PC-9 (cell line): ENCODE data around the gene CHPF2. TPM values are rescaled to one million over a fixed set of nuclear protein-coding genes. Genes with fewer than 3 reads are reported as not detected.

Source experiments
- BruUV-seq: library from RNA; stranded (reverse); fragments of 400-500 nt; replicated peaks from 2 replicates; lab custom pipeline; 2021; lab: Mats Ljungman, UMichigan
- CTCF ChIA-PET: fragments of 300-600 bp; sonication (Branson Sonifier 250); formaldehyde crosslinking; loops from one replicate; lab custom pipeline; 2022; ENCODE audit warnings: antibody characterized with exemption; lab: Charles Lee
- POLR2A ChIA-PET: fragments of 300-600 bp; sonication (Branson Sonifier 250); formaldehyde crosslinking; loops from one replicate; lab custom pipeline; 2022; ENCODE audit warnings: antibody characterized with exemption; ENCODE audit not compliant: unreplicated experiment; lab: Charles Lee
- DNase-seq, 2 experiments: peaks; one replicate each; pipeline versions ENCODE4 v3.0.0 to v3.0.0-alpha.2; 2015 to 2022; ENCODE audit warnings: mixed read lengths in 1 of 2
- H2AFZ ChIP-seq: fragments of 200-600 bp; sonication (generic); 2 replicates; pipeline ENCODE4 v1.8.1; 2017; ENCODE audit warnings: antibody characterized with exemption
- H3F3A ChIP-seq: fragments of 200-600 bp; sonication (generic); 2 replicates; pipeline ENCODE4 v1.8.1; 2017; ENCODE audit warnings: antibody characterized with exemption, mild to moderate bottlenecking, low read depth; ENCODE audit not compliant: insufficient read depth
- H3K27ac ChIP-seq: fragments of 200-600 bp; sonication (generic); 2 replicates; pipeline ENCODE4 v1.6.1; 2016; ENCODE audit warnings: mixed run types
- H3K27me3 ChIP-seq: fragments of 200-600 bp; sonication (generic); 2 replicates; pipeline ENCODE4 v1.6.1; 2016; ENCODE audit warnings: low read depth, mixed run types; ENCODE audit not compliant: insufficient read depth
- H3K36me3 ChIP-seq: fragments of 200-600 bp; sonication (generic); 2 replicates; pipeline ENCODE4 v1.6.1; 2016; ENCODE audit warnings: low read depth, mixed run types
- H3K4me1 ChIP-seq: fragments of 200-600 bp; sonication (generic); replicated peaks from 2 replicates; pipeline ENCODE4 v1.6.1; 2016; ENCODE audit warnings: mixed run types; ENCODE audit not compliant: insufficient read depth
- H3K4me2 ChIP-seq: fragments of 200-600 bp; sonication (generic); 2 replicates; pipeline ENCODE4 v1.6.1; 2017; ENCODE audit warnings: mixed run types
- H3K4me3 ChIP-seq: fragments of 200-600 bp; sonication (generic); 2 replicates; pipeline ENCODE4 v1.6.1; 2016; ENCODE audit warnings: mixed run types
- H3K79me2 ChIP-seq: fragments of 200-600 bp; sonication (generic); 2 replicates; pipeline ENCODE4 v1.6.1; 2017; ENCODE audit warnings: low read depth, mixed run types
- H3K9me2 ChIP-seq: fragments of 200-600 bp; sonication (generic); 2 replicates; pipeline ENCODE4 v1.8.1; 2017; ENCODE audit warnings: mild to moderate bottlenecking; ENCODE audit not compliant: insufficient read depth
- H3K9me3 ChIP-seq: fragments of 200-600 bp; sonication (generic); 2 replicates; pipeline ENCODE4 v1.8.1; 2016; ENCODE audit warnings: low read depth; ENCODE audit not compliant: insufficient read depth
- H4K20me1 ChIP-seq: fragments of 200-600 bp; sonication (generic); 2 replicates; pipeline ENCODE4 v1.8.1; 2017; ENCODE audit not compliant: insufficient read depth
- CTCF ChIP-seq: fragments of 200-600 bp; sonication (generic); conservative IDR thresholded peaks from 2 replicates; pipeline ENCODE4 v1.6.1; 2017; ENCODE audit warnings: mixed run types, antibody characterized with exemption, mild to moderate bottlenecking, moderate library complexity
- EZH2 ChIP-seq: fragments of 200-600 bp; sonication (generic); IDR thresholded peaks from 2 replicates; pipeline ENCODE4 v1.8.0; 2017; ENCODE audit warnings: antibody characterized with exemption, low read depth
- intact Hi-C: fragments of 100-400 bp; cut with micrococcal nuclease; formaldehyde crosslinking; loops from one replicate; pipeline ENCODE4 v1.10.0; 2022; ENCODE audit not compliant: unreplicated experiment
- total RNA-seq: library from RNA; stranded (reverse); gene quantifications from 2 replicates; pipeline ENCODE4 v1.2.3, GENCODE V29; 2021

CHPF2 gene
- total RNA-seq, 1 experiment from 2014 or later, result 54.9 TPM

- TF ChIP-seq CTCF, result no peak
- TF ChIP-seq EZH2, result no peak
These were observed 21.0 kb upstream of the CHPF2 start for GRCh38 chr7:151211155-151211772.

GRCh38 chr7:151212626-151213025 lies 19.7 kb upstream of the CHPF2 start:
- ChIA-PET POLR2A (no interaction called here), CTCF (no interaction called here)
- peaks cover 7% of the 10 kb centered on the region for H3K27me3 ChIP-seq
- H3K9me2 ChIP-seq, result no peaks in the 10 kb centered on the region
- peaks cover 21% of the 10 kb centered on the region for H3F3A ChIP-seq
- H3K9me3 ChIP-seq, result no peaks in the 10 kb centered on the region
- H2AFZ ChIP-seq, result no peak overlapping the region
- no peaks in the 10 kb centered on the region for H4K20me1 ChIP-seq
- no peak overlapping the region for H3K4me2 ChIP-seq
- no peaks in the 10 kb centered on the region for H3K79me2 ChIP-seq
- H3K27ac ChIP-seq, result no peak overlapping the region
- TF ChIP-seq CTCF (no peak), EZH2 (no peak)
- H3K36me3 ChIP-seq, result peaks cover 25% of the 10 kb centered on the region
- no peak overlapping the region for H3K4me3 ChIP-seq
- intact Hi-C loops, result no loop called here
- TSS peak; percentile 6 for BruUV-seq
- no peaks in the 10 kb centered on the region for H3K4me1 ChIP-seq
- peak in 1 of 2 experiments; percentile 12 for DNase-seq

More at GRCh38 chr7:151211155-151211772, 21.0 kb upstream of the CHPF2 start:
- Histone ChIP-seq H3K4me1 (no peaks in the 10 kb centered on the region), H3K36me3 (peaks cover 15% of the 10 kb centered on the region; the same call in 1 of the 2 replicates), H3K27me3 (peaks cover 21% of the 10 kb centered on the region), H3F3A (peaks cover 21% of the 10 kb centered on the region), H3K9me3 (no peaks in the 10 kb centered on the region), H3K9me2 (no peaks in the 10 kb centered on the region), H2AFZ (no peak overlapping the region), H3K4me2 (no peak overlapping the region), H4K20me1 (no peaks in the 10 kb centered on the region), H3K79me2 (no peaks in the 10 kb centered on the region), H3K27ac (no peak overlapping the region), H3K4me3 (no peak overlapping the region)
- no TSS peak for BruUV-seq
- CTCF ChIA-PET, result no interaction called here
- intact Hi-C loops, result no loop called here
- DNase-seq, result no peak
- POLR2A ChIA-PET, result no interaction called here

- TF ChIP-seq CTCF, result no peak
- TF ChIP-seq EZH2, result no peak
- Histone ChIP-seq H3K4me1 (no peaks in the 10 kb centered on the region), H3K79me2 (no peaks in the 10 kb centered on the region), H3F3A (peaks cover 21% of the 10 kb centered on the region), H2AFZ (no peak overlapping the region), H3K9me3 (no peaks in the 10 kb centered on the region), H4K20me1 (no peaks in the 10 kb centered on the region), H3K27me3 (no peaks in the 10 kb centered on the region), H3K36me3 (peaks cover 26% of the 10 kb centered on the region), H3K4me2 (no peak overlapping the region), H3K4me3 (no peak overlapping the region), H3K9me2 (no peaks in the 10 kb centered on the region), H3K27ac (no peak overlapping the region)
- no TSS peak for BruUV-seq
- DNase-seq, result no peak
- CTCF ChIA-PET, result no interaction called here
- POLR2A ChIA-PET, result no interaction called here
- intact Hi-C loops, result no loop called here
These were observed 18.5 kb upstream of the CHPF2 start for GRCh38 chr7:151213826-151214225.
